Fibroblast of lung (primary cell): ENCODE measurements around the gene FAM50B. TPM values are rescaled to one million over a fixed set of nuclear protein-coding genes. Genes with fewer than 3 reads are reported as not detected.

ENCODE experiments used
- DNase-seq, 2 donors: peaks; one replicate each; pipeline versions ENCODE4 v3.0.0 to v3.0.0-alpha.2; 2010; ENCODE audit warnings: low read depth in 2 of 2
- H2AFZ ChIP-seq: 2 replicates; pipeline ENCODE4 v1.5.1; 2012; ENCODE audit warnings: low read length, control low read depth, inconsistent platforms
- H3K27ac ChIP-seq: 2 replicates; pipeline ENCODE4 v1.5.1; 2011; ENCODE audit warnings: low read length, control low read depth; ENCODE audit not compliant: insufficient read depth
- H3K27me3 ChIP-seq: 2 replicates; pipeline ENCODE4 v1.5.1; 2011; ENCODE audit warnings: mild to moderate bottlenecking, low read length; ENCODE audit not compliant: control insufficient read depth, insufficient read depth
- H3K36me3 ChIP-seq: 2 replicates; pipeline ENCODE4 v1.5.1; 2011; ENCODE audit warnings: low read length; ENCODE audit not compliant: control insufficient read depth, insufficient read depth
- H3K4me1 ChIP-seq: 2 replicates; pipeline ENCODE4 v1.5.1; 2011; ENCODE audit warnings: low read length; ENCODE audit not compliant: control insufficient read depth, insufficient read depth; ENCODE audit errors: extremely low read depth
- H3K4me2 ChIP-seq: 2 replicates; pipeline ENCODE4 v1.5.1; 2011; ENCODE audit warnings: low read length, control low read depth; ENCODE audit not compliant: insufficient read depth; ENCODE audit errors: extremely low read depth
- H3K4me3 ChIP-seq, 4 experiments: fragments of 200-600 bp in 1 of 4; sonication (generic) in 1 of 4; replicated peaks in 1 of 4; 2 replicates each; pipeline ENCODE4 v1.5.1; 2011 to 2016; ENCODE audit warnings: low read length in 4 of 4, low read depth in 3 of 4, mild to moderate bottlenecking in 3 of 4, control low read depth in 2 of 4, inconsistent platforms in 1 of 4, mixed read lengths in 1 of 4; ENCODE audit not compliant: insufficient read depth in 1 of 4; ENCODE audit errors: control extremely low read depth in 1 of 4
- H3K79me2 ChIP-seq: 2 replicates; pipeline ENCODE4 v1.5.1; 2012; ENCODE audit warnings: mild to moderate bottlenecking, low read length, inconsistent platforms; ENCODE audit not compliant: control insufficient read depth, insufficient read depth
- H3K9ac ChIP-seq: 2 replicates; pipeline ENCODE4 v1.5.1; 2011; ENCODE audit warnings: mild to moderate bottlenecking, low read length, control low read depth; ENCODE audit not compliant: insufficient read depth
- H3K9me3 ChIP-seq: 2 replicates; pipeline ENCODE4 v1.5.1; 2012; ENCODE audit warnings: low read depth, low read length; ENCODE audit not compliant: control insufficient read depth, insufficient read depth
- H4K20me1 ChIP-seq: 2 replicates; pipeline ENCODE4 v1.5.1; 2011; ENCODE audit warnings: low read length; ENCODE audit not compliant: control insufficient read depth, insufficient read depth; ENCODE audit errors: extremely low read depth
- CTCF ChIP-seq, 2 donors: IDR thresholded peaks in 1 of 2; conservative IDR thresholded peaks in 1 of 2; 1 replicate in 1 of 2; 2 replicates in 1 of 2; pipeline ENCODE4 v1.5.1; 2011 to 2012; ENCODE audit warnings: low read length in 2 of 2, control low read depth in 1 of 2, inconsistent platforms in 1 of 2, low read depth in 1 of 2, mild to moderate bottlenecking in 1 of 2
- EZH2 ChIP-seq: IDR thresholded peaks from 2 replicates; pipeline ENCODE4 v1.5.1; 2012; ENCODE audit warnings: low read length, control low read depth, mild to moderate bottlenecking; ENCODE audit errors: missing control alignments
- polyA plus RNA-seq, 2 donors: library from polyadenylated mRNA; depleted of rRNA in 1 of 2; stranded (reverse) in 1 of 2; unstranded in 1 of 2; fragments of >200 nt; gene quantifications; 2 replicates each; pipeline ENCODE4 v1.2.1, GENCODE V29; 2011 to 2012; ENCODE audit warnings: missing spikeins in 1 of 2
- total RNA-seq: library from RNA; depleted of rRNA; stranded (reverse); fragments of >200 nt; gene quantifications from 2 replicates; pipeline ENCODE4 v1.2.1, GENCODE V29; 2014

The FAM50B gene
- total and polyA plus RNA-seq, 2 donors (not counting 1 experiment from before 2014, with no cell fraction given) = 4.2 to 15.7 TPM

DNA sequence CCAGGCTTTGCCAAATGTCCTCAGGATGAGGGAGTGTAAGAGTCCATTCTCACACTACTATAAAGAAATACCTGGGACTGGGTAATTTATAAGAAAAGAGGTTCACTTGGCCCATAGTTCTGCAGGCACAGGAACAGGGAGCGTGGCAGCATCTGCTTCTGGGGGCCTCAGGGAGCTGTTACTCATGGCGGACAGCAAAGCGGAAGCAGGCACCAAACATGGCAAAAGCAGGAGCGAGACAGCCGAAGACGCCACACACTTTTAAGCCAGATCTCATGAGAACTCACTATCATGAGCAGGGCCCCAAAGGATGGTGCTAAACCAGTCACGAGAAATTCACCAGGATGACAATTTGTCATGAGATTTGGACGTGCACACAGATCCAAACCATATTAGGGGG, 22.8 kb downstream of the FAM50B start:
- DNase-seq = no peak
- Histone ChIP-seq H3K9me3 (no peaks in the 10 kb centered on the region), H3K79me2 (no peaks in the 10 kb centered on the region), H3K27ac (no peak overlapping the region), H3K4me3 (no peak overlapping the region), H3K9ac (no peak overlapping the region), H3K4me1 (no peaks in the 10 kb centered on the region), H3K36me3 (no peaks in the 10 kb centered on the region), H2AFZ (no peak overlapping the region), H4K20me1 (no peaks in the 10 kb centered on the region), H3K27me3 (peaks cover 2% of the 10 kb centered on the region), H3K4me2 (no peak overlapping the region)
- TF ChIP-seq CTCF (conservative IDR thresholded peaks at IDR 0.05 in 1 of 2, IDR thresholded peaks at IDR 0.05 in 1 of 2; ENCODE audit: low read depth in 1 of 2, low read length in 2 of 2) (no peak), EZH2 (no peak)

DNA sequence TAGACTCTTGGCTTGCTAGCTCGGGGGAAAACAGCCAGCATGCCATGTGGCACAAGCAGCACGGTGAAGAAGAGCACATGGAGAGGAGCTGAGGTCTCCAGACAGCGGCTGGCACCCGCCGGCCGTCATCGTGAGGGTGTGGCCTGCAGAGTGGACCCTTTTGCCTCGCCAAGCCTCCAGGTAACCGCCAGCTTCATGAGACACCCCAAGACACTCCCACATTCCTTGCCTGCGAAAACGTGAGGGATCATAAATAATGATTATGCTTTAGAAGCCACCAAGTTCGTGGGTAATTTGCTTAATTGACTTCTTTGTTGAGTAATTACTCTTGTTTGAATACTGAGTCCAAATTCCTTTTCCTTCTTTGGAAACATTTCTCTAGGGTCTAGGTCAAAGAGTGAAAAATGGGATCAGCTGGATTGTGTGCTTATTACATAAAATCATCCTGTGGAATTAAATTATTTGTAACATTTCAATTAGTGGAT, 23.2 kb downstream of the FAM50B start:
- no peak overlapping the region for H3K9ac ChIP-seq
- H3K4me3 ChIP-seq = no peak overlapping the region
- no peaks in the 10 kb centered on the region for H4K20me1 ChIP-seq
- no peak overlapping the region for H2AFZ ChIP-seq
- H3K4me1 ChIP-seq = no peaks in the 10 kb centered on the region
- no peak for DNase-seq
- no peaks in the 10 kb centered on the region for H3K9me3 ChIP-seq
- no peaks in the 10 kb centered on the region for H3K79me2 ChIP-seq
- H3K4me2 ChIP-seq = no peak overlapping the region
- no peak overlapping the region for H3K27ac ChIP-seq
- H3K36me3 ChIP-seq = no peaks in the 10 kb centered on the region
- peaks cover 2% of the 10 kb centered on the region for H3K27me3 ChIP-seq
- TF ChIP-seq CTCF (conservative IDR thresholded peaks at IDR 0.05 in 1 of 2, IDR thresholded peaks at IDR 0.05 in 1 of 2; ENCODE audit: low read depth in 1 of 2, low read length in 2 of 2) = no peak

GRCh38 chr6:3873051-3873450, 23.9 kb downstream of the FAM50B start:
- H3K36me3 ChIP-seq = no peaks in the 10 kb centered on the region
- H2AFZ ChIP-seq = no peak overlapping the region
- no peaks in the 10 kb centered on the region for H3K9me3 ChIP-seq
- no peak overlapping the region for H3K4me2 ChIP-seq
- no peak overlapping the region for H3K4me3 ChIP-seq
- no peak overlapping the region for H3K27ac ChIP-seq
- peaks cover 2% of the 10 kb centered on the region for H3K27me3 ChIP-seq
- no peak overlapping the region for H3K9ac ChIP-seq
- no peaks in the 10 kb centered on the region for H3K79me2 ChIP-seq
- H3K4me1 ChIP-seq = no peaks in the 10 kb centered on the region
- no peaks in the 10 kb centered on the region for H4K20me1 ChIP-seq
- TF ChIP-seq CTCF (conservative IDR thresholded peaks at IDR 0.05 in 1 of 2, IDR thresholded peaks at IDR 0.05 in 1 of 2; ENCODE audit: low read depth in 1 of 2, low read length in 2 of 2) (no peak), EZH2 (no peak)
- no peak for DNase-seq
